ENCODE data around the gene LRRFIP2.

LRRFIP2 gene

DNA sequence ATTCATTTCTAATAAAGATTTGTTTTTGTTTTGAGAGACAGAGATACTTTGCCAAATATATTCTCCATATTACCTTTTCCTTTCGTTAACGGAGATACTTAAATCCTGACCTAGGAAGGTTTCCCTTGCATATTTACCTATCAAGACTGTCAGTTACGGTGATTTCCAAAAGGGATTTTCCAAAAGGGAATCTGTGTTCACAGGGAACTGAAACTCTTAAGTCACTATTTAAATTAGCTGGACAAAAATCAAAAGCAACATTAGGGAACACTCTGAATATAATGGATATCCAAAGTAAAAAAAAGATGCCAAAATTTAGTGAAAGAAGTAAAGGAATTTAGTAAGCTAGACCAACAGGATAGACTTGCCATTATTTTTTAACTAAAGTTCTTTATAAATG is 576 bp downstream of the LRRFIP2 start:
- Histone ChIP-seq H3K9me3 (ENCODE audit: insufficient read depth, low read depth, low read length) (no peaks in the 10 kb centered on the region), H3K9ac (ENCODE audit: low read depth, low read length, poor library complexity, severe bottlenecking) (peak overlapping the region; percentile 92), H4K20me1 (ENCODE audit: insufficient read depth, low read length, poor library complexity, severe bottlenecking) (peaks cover 60% of the 10 kb centered on the region), H2AFZ (ENCODE audit: low read length) (no peak overlapping the region), H3K36me3 (ENCODE audit: insufficient read depth, low read length) (no peaks in the 10 kb centered on the region), H3F3A (ENCODE audit: low read depth) (no peaks in the 10 kb centered on the region; the same call in 1 of the 2 replicates), H3K4me3 (ENCODE audit: low read length, poor library complexity, severe bottlenecking) (peak overlapping the region; percentile 89), H3K27me3 (ENCODE audit: insufficient read depth, low read length, poor library complexity, severe bottlenecking) (no peaks in the 10 kb centered on the region), H3K79me2 (ENCODE audit: insufficient read depth, low read length) (peaks cover 88% of the 10 kb centered on the region), H3K4me2 (ENCODE audit: low read depth, low read length, poor library complexity, severe bottlenecking) (peak overlapping the region; percentile 84), H3K4me1 (ENCODE audit: insufficient read depth, low read length, poor library complexity, severe bottlenecking) (peaks cover 71% of the 10 kb centered on the region), H3K9me2 (replicated peaks; ENCODE audit: low read depth, low read length) (no peaks in the 10 kb centered on the region)
- no peak for TF ChIP-seq EZH2phosphoT487 (IDR thresholded peaks at IDR 0.05; ENCODE audit: borderline replicate concordance)
- TF ChIP-seq, protein P1, sequence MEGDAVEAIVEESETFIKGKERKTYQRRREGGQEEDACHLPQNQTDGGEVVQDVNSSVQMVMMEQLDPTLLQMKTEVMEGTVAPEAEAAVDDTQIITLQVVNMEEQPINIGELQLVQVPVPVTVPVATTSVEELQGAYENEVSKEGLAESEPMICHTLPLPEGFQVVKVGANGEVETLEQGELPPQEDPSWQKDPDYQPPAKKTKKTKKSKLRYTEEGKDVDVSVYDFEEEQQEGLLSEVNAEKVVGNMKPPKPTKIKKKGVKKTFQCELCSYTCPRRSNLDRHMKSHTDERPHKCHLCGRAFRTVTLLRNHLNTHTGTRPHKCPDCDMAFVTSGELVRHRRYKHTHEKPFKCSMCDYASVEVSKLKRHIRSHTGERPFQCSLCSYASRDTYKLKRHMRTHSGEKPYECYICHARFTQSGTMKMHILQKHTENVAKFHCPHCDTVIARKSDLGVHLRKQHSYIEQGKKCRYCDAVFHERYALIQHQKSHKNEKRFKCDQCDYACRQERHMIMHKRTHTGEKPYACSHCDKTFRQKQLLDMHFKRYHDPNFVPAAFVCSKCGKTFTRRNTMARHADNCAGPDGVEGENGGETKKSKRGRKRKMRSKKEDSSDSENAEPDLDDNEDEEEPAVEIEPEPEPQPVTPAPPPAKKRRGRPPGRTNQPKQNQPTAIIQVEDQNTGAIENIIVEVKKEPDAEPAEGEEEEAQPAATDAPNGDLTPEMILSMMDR (conservative IDR thresholded peaks at IDR 0.05; ENCODE audit: low read length) = no peak

DNA sequence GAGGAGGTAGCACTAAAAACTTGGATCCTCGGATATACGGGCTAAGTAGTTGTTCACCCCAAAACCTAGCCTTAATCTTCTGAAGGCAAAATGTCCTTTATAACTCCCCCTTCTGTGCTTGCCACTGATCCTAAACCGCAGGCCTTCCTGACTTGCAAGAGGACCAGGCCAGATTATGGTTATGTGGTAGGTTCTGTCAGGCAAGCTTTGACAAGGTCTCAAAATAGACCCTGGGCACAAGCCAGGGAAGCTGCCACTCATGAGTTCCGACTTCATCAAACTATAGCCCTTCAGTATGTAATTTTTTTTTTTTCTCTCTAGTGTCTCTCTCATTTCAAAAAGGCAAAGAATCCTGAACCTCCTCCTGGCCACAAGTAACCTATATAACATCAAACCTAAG is 3.2 kb downstream of the LRRFIP2 start:
- peaks cover 53% of the 10 kb centered on the region for H3K4me1 ChIP-seq (ENCODE audit: insufficient read depth, low read length, poor library complexity, severe bottlenecking)
- no peaks in the 10 kb centered on the region for H3K9me3 ChIP-seq (ENCODE audit: insufficient read depth, low read depth, low read length)
- no peak overlapping the region for H2AFZ ChIP-seq (ENCODE audit: low read length)
- H3K79me2 ChIP-seq (ENCODE audit: insufficient read depth, low read length) = peaks cover 78% of the 10 kb centered on the region
- H4K20me1 ChIP-seq (ENCODE audit: insufficient read depth, low read length, poor library complexity, severe bottlenecking) = peaks cover 42% of the 10 kb centered on the region
- no peaks in the 10 kb centered on the region; the same call in 1 of the 2 replicates for H3F3A ChIP-seq (ENCODE audit: low read depth)
- H3K4me2 ChIP-seq (ENCODE audit: low read depth, low read length, poor library complexity, severe bottlenecking) = peak overlapping the region; percentile 67
- H3K4me3 ChIP-seq (ENCODE audit: low read length, poor library complexity, severe bottlenecking) = peak overlapping the region; percentile 57
- H3K9me2 ChIP-seq (replicated peaks; ENCODE audit: low read depth, low read length) = no peaks in the 10 kb centered on the region
- no peaks in the 10 kb centered on the region for H3K36me3 ChIP-seq (ENCODE audit: insufficient read depth, low read length)
- no peaks in the 10 kb centered on the region for H3K27me3 ChIP-seq (ENCODE audit: insufficient read depth, low read length, poor library complexity, severe bottlenecking)
- TF ChIP-seq, protein P1 (conservative IDR thresholded peaks at IDR 0.05; ENCODE audit: low read length) = no peak
- no peak for TF ChIP-seq EZH2phosphoT487 (IDR thresholded peaks at IDR 0.05; ENCODE audit: borderline replicate concordance)
- H3K9ac ChIP-seq (ENCODE audit: low read depth, low read length, poor library complexity, severe bottlenecking) = peak overlapping the region; percentile 39

DNA sequence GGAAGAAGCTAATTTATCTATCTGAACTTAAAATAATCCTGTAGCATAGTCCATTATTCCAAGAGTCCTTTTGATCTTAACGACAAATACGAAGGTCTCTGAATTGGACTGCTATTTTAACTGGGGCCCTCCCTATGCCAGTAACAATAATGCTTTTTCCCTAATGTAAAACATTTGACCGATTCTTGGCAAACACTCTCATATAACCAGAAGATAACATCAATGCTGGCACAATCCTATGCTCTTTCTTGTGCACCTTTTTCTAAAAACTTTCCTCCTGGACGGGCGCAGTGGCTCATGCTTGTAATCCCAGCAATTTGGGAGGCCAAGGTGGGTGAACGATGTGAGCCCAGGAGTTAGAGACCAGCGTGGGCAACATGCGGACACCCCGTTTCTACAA is 3.9 kb downstream of the LRRFIP2 start:
- Histone ChIP-seq H3K9me2 (replicated peaks; ENCODE audit: low read depth, low read length) (no peaks in the 10 kb centered on the region), H3K9ac (ENCODE audit: low read depth, low read length, poor library complexity, severe bottlenecking) (peak overlapping the region; percentile 39), H3F3A (ENCODE audit: low read depth) (no peaks in the 10 kb centered on the region; the same call in 1 of the 2 replicates), H4K20me1 (ENCODE audit: insufficient read depth, low read length, poor library complexity, severe bottlenecking) (peaks cover 39% of the 10 kb centered on the region), H3K4me2 (ENCODE audit: low read depth, low read length, poor library complexity, severe bottlenecking) (peak overlapping the region; percentile 67), H3K36me3 (ENCODE audit: insufficient read depth, low read length) (no peaks in the 10 kb centered on the region), H3K9me3 (ENCODE audit: insufficient read depth, low read depth, low read length) (no peaks in the 10 kb centered on the region), H3K79me2 (ENCODE audit: insufficient read depth, low read length) (peaks cover 72% of the 10 kb centered on the region), H2AFZ (ENCODE audit: low read length) (no peak overlapping the region), H3K4me3 (ENCODE audit: low read length, poor library complexity, severe bottlenecking) (peak overlapping the region; percentile 57), H3K4me1 (ENCODE audit: insufficient read depth, low read length, poor library complexity, severe bottlenecking) (peaks cover 53% of the 10 kb centered on the region), H3K27me3 (ENCODE audit: insufficient read depth, low read length, poor library complexity, severe bottlenecking) (no peaks in the 10 kb centered on the region)
- TF ChIP-seq, protein P1 (conservative IDR thresholded peaks at IDR 0.05; ENCODE audit: low read length) = no peak

Data from Loucy (cell line).